GM18867 (cell line): ENCODE data around the gene CASP6.

Source experiments
- ATAC-seq: cut with Tn5 transposase; IDR thresholded peaks from one replicate; pipeline ENCODE4 v1.9.1; 2021; ENCODE audit warnings: mild to moderate bottlenecking, moderate library complexity; ENCODE audit not compliant: unreplicated experiment

CASP6 gene

GRCh38 chr4:109673303-109673702 lies 29.9 kb downstream of the CASP6 start:
- no peak for ATAC-seq

DNA sequence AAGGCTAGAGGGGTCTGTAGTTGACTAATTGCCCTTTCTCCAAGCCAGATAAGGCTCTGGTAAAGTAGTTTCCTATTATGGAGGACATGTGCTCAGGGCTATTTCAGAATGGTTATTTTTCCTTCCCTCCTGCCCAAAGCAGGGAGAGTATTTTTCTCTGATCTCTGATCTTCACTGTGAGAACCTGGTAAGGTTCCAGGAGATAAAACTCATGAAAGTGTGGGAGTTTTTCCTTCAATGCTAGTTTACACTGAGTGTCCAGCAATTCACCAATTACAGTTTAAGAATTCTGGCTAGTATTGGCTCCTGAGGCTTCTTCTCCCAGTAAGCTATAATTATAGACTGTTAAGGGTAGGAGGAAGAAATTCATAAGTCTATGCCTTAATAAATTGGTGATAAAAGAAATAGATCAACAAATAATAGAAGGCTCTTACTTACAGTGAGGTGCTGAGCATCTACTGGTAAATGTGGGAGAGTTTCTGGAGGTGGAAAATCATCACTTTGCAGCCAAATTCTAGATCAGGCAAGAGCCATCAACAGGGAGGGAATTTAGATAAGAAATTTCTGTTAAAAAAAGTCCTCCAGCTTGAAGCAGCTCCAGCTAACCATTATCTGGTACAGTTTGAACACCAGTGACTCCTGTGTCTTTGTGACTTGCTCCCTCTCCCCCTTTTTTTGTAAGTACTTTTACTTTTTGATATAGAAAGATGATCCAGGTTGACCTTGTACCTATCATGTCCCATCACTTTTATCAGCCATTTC lies 30.9 kb downstream of the CASP6 start:
- no peak for ATAC-seq

- ATAC-seq, result no peak
These were observed 31.9 kb downstream of the CASP6 start for GRCh38 chr4:109671350-109671749.

- no peak for ATAC-seq
These were observed 37.3 kb downstream of the CASP6 start for GRCh38 chr4:109665783-109666485.

DNA sequence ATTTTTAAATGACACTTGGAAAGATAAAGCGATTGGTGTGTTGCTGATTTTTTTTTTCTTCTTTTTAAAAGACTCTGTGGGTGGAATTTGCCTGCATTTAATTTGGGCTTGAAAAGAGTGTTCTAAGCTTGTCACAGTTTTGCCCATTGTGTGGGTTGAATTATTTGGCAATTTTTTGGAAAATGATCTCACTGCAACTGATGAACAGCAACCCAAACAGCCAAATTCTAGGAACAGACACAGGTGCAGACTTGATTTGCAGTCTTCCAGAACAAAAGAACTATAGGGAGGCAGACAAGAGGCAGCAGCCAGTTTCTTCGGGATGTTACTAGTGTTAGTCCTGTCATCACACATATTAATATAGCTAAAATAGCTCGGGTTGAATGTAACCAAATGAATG lies 40.5 kb downstream of the CASP6 start:
- ATAC-seq, result no peak

GRCh38 chr4:109662116-109662515 lies 41.1 kb downstream of the CASP6 start:
- no peak for ATAC-seq

DNA sequence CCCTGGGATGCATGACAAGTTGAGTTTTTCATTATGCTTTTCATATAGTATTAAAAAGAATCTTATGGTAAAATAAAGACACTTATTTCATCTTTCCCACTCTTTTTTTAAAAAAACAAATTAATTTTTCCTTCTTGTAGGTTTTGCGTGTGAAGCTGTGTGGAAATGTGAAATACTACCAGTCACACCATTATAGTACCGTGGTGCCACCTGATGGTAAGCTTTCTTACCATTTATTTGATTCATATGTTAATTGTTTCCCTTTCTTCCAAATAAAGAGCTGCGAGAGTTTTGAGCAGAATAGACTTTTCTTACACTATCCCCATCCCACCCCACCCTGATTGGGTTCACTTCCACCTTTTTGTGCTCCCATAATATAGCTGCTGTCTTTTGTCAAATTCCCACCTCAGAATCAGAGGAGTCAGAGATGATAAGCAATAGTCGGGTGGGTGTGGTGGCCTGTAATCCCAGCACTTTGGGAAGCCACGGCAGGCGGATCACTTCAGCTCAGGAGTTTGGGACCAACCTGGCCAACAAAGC lies 44.3 kb downstream of the CASP6 start:
- no peak for ATAC-seq

GRCh38 chr4:109657854-109658418 lies 45.3 kb downstream of the CASP6 start:
- no peak for ATAC-seq

DNA sequence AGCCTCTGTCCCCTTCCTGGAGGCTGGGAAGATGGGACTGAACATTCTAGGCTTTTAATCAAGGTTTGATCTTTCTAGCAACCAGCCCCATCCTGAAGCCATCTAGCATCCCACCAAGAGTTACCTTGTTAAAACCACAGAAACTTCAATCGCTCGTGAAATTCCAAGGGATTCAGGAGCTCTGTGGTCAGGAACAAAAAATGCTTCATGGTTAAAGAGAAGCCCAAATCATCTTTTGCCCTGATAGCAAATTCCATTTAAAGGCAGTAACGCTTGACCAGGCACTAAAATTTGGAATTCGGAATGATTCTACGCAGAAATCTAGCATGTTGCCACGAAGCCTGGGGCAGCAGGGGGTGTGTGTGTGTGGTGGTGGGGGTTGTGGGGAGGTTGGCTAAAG lies 47.8 kb downstream of the CASP6 start:
- no peak for ATAC-seq

DNA sequence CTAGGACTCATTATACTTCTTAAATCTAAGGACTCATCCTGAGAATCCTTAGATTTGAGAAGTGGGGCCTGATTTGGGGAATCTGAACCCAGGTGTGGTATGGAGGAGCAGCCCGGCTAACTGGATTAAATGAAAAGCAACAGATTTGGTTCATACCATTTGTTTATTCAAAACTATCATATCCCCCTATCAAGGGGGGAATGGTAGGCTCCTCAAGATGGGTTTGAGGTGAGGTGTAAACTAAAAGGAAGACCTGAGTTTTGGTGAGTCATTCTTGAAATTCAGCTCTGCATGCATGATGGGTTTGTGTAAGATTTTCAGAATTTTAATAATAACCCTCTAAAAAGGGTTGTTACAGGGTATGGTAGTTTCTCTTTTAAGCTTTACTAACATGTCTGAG lies 53.4 kb downstream of the CASP6 start:
- ATAC-seq, result peak; percentile 76

DNA sequence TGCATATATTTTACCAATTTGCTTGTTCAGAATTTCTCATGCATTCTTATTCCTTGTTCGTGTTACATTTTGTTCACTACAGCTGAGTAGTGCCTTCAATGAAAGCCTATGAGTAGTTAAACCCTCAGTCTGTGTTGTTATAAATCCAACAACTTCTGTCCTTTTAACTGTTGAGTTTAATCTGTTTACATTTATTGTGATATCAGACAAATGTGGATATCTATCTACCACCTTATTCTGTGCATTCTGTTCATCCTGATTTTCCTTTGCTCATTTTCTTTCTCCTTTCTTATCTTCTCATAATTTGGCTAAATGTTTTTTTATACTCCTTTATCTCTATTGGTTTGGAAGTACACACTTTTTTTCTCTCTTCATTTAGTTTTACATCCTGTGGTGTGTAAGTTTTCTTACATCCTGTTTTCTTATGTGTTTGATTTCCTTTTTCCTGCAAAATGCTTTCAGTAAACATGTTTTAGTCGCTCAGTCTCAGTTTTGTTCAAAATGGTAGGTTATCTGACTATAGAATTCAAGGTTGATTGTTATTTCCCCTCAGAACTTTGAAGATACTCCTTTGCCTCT lies 54.2 kb downstream of the CASP6 start:
- no peak for ATAC-seq

GRCh38 chr4:109648266-109648996 lies 54.8 kb downstream of the CASP6 start:
- ATAC-seq, result peak; percentile 71

GRCh38 chr4:109645874-109646710 lies 57.2 kb downstream of the CASP6 start:
- no peak for ATAC-seq

DNA sequence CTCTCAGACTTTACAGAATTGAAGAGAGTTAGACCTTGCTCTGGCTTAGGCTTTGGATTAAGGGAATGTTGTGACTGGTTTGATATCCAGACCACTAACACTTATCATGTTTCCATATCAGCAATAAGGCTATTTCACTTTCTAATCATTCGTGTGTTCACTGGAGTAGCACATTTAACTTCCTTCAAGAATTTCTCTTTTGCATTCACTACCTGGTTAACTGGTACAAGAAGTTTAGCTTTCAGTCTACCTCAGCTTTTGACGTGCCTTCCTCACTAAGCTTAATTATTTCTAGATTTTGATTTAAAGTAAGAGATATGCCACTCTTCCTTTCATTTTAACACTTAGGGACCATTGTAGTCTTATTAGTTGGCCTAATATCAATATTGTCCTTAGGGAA lies 62.6 kb downstream of the CASP6 start:
- no peak for ATAC-seq
